Liver (tissue), 9 donors: ENCODE measurements around the gene GPRC5D. TPM values are rescaled to one million over a fixed set of nuclear protein-coding genes. Genes with fewer than 3 reads are reported as not detected.

Source experiments
- DNase-seq: peaks from one replicate; pipeline ENCODE4 v3.0.0-alpha.2; 2017; ENCODE audit warnings: low spot score
- H3K27ac ChIP-seq, 2 donors: one replicate each; pipeline ENCODE4 v1.7.0; 2013; ENCODE audit warnings: inconsistent platforms in 2 of 2, low read length in 2 of 2, control low read depth in 1 of 2, low read depth in 1 of 2, mild to moderate bottlenecking in 1 of 2
- H3K27me3 ChIP-seq, 4 donors: one replicate each; pipeline versions ENCODE4 v1.6.1 to v1.7.0; 2013; ENCODE audit warnings: low read length in 3 of 4, inconsistent platforms in 1 of 4, mild to moderate bottlenecking in 1 of 4, moderate library complexity in 1 of 4; ENCODE audit not compliant: control insufficient read depth in 4 of 4, insufficient read depth in 4 of 4
- H3K36me3 ChIP-seq, 4 donors: one replicate each; pipeline versions ENCODE4 v1.6.1 to v1.7.0; 2013; ENCODE audit warnings: low read length in 3 of 4, mild to moderate bottlenecking in 3 of 4, low read depth in 1 of 4, moderate library complexity in 1 of 4; ENCODE audit not compliant: control insufficient read depth in 4 of 4, insufficient read depth in 3 of 4
- H3K4me1 ChIP-seq, 4 donors: one replicate each; pipeline versions ENCODE4 v1.6.1 to v1.7.0; 2013; ENCODE audit warnings: low read length in 3 of 4, mild to moderate bottlenecking in 3 of 4, moderate library complexity in 1 of 4; ENCODE audit not compliant: control insufficient read depth in 4 of 4, insufficient read depth in 4 of 4
- H3K4me3 ChIP-seq, 3 donors: one replicate each; pipeline versions ENCODE4 v1.6.1 to v1.7.0; 2013; ENCODE audit warnings: low read length in 3 of 3, control low read depth in 1 of 3, low read depth in 1 of 3, mild to moderate bottlenecking in 1 of 3
- H3K9ac ChIP-seq, 2 donors: one replicate each; pipeline ENCODE4 v1.7.0; 2013; ENCODE audit warnings: low read length in 2 of 2, mild to moderate bottlenecking in 2 of 2, moderate library complexity in 2 of 2, control low read depth in 1 of 2, low read depth in 1 of 2
- H3K9me3 ChIP-seq, 4 donors: one replicate each; pipeline versions ENCODE4 v1.6.1 to v1.7.0; 2013; ENCODE audit warnings: low read length in 3 of 4; ENCODE audit not compliant: control insufficient read depth in 4 of 4
- ATF3 ChIP-seq: IDR thresholded peaks from 2 replicates; pipeline ENCODE4 v1.6.1; 2016; ENCODE audit warnings: antibody characterized with exemption
- CTCF ChIP-seq: fragments of 150-350 bp; IDR thresholded peaks from 2 replicates; pipeline ENCODE4 v1.5.1; 2017; ENCODE audit warnings: improper control_type of control experiment, low read depth, low read length; ENCODE audit not compliant: missing input control
- EGR1 ChIP-seq, 2 donors: IDR thresholded peaks; 2 replicates each; pipeline ENCODE4 v1.6.1; 2016 to 2018; ENCODE audit warnings: antibody characterized with exemption in 2 of 2, low read depth in 2 of 2
- FOXA1 ChIP-seq: IDR thresholded peaks from 2 replicates; pipeline ENCODE4 v1.6.1; 2016; ENCODE audit warnings: antibody characterized with exemption
- GABPA ChIP-seq, 2 donors: IDR thresholded peaks in 1 of 2; conservative IDR thresholded peaks in 1 of 2; 2 replicates each; pipeline ENCODE4 v1.6.1; 2016; ENCODE audit warnings: antibody characterized with exemption in 2 of 2, mild to moderate bottlenecking in 1 of 2, moderate library complexity in 1 of 2
- HNF4A ChIP-seq, 2 donors: conservative IDR thresholded peaks; 2 replicates each; pipeline ENCODE4 v1.6.1; 2016; ENCODE audit warnings: antibody characterized with exemption in 2 of 2, mild to moderate bottlenecking in 2 of 2
- HNF4G ChIP-seq: IDR thresholded peaks from 2 replicates; pipeline ENCODE4 v1.6.1; 2016; ENCODE audit warnings: antibody characterized with exemption
- JUND ChIP-seq, 2 donors: IDR thresholded peaks; 2 replicates each; pipeline ENCODE4 v1.6.1; 2016; ENCODE audit warnings: antibody characterized with exemption in 2 of 2
- NR2F2 ChIP-seq: IDR thresholded peaks from 2 replicates; pipeline ENCODE4 v1.6.1; 2016; ENCODE audit warnings: antibody characterized with exemption
- REST ChIP-seq: IDR thresholded peaks from 2 replicates; pipeline ENCODE4 v1.6.1; 2016; ENCODE audit warnings: antibody characterized with exemption, mild to moderate bottlenecking
- RXRA ChIP-seq, 2 donors: IDR thresholded peaks; 2 replicates each; pipeline ENCODE4 v1.6.1; 2017 to 2018; ENCODE audit warnings: antibody characterized with exemption in 2 of 2, mild to moderate bottlenecking in 1 of 2
- TAF1 ChIP-seq: conservative IDR thresholded peaks from 2 replicates; pipeline ENCODE4 v1.6.1; 2016; ENCODE audit warnings: antibody characterized with exemption, mild to moderate bottlenecking
- YY1 ChIP-seq: IDR thresholded peaks from 2 replicates; pipeline ENCODE4 v1.6.1; 2016; ENCODE audit warnings: antibody characterized with exemption, mild to moderate bottlenecking
- ZBTB33 ChIP-seq: IDR thresholded peaks from 2 replicates; pipeline ENCODE4 v1.6.1; 2016; ENCODE audit warnings: antibody characterized with exemption
- WGBS: extraction: QIAGEN DNeasy Blood & Tissue Kit; methylation state at CpG from one replicate; pipeline ENCODE4 v1.1.7; 2013; 5-methylcytosine and 5-hydroxymethylcytosine counted together
- polyA plus RNA-seq, 2 donors: library from polyadenylated mRNA; stranded (reverse) in 1 of 2; unstranded in 1 of 2; fragments of 200-250 nt in 1 of 2; fragments of >200 nt in 1 of 2; fragmentation: Nextera tagmentation in 1 of 2; extraction: Ambion mirVana in 1 of 2; gene quantifications; one replicate each; pipeline versions ENCODE4 v1.2.1 to v1.2.3, GENCODE V29; 2013 to 2015
- total RNA-seq, 2 donors: library from RNA; depleted of rRNA; stranded (reverse); fragments of >200 nt; gene quantifications; one replicate each; pipeline ENCODE4 v1.2.3, GENCODE V29; 2014
- donor health status: healthy.
- donor health status: healthy.
- donor health status: healthy.
- donor health status: healthy.
- donor health status: healthy.

The GPRC5D gene
- total and polyA plus RNA-seq, 4 donors, result 0.13 to 0.17 TPM; not detected in 2

- no peaks in the 10 kb centered on the region for H3K36me3 ChIP-seq
- no peaks in the 10 kb centered on the region for H3K9me3 ChIP-seq
- TF ChIP-seq REST (no peak), FOXA1 (no peak), CTCF (no peak), EGR1 (IDR thresholded peaks at IDR 0.05; ENCODE audit: low read depth in 2 of 2) (no peak)
- peaks cover 0 to 6% (median 0%) of the 10 kb centered on the region in 4 donors for H3K27me3 ChIP-seq
- no peak overlapping the region for H3K9ac ChIP-seq
- 74% methylated on average over 14 of the region's 14 CpGs for WGBS
- no peak overlapping the region for H3K4me3 ChIP-seq
- no peak for DNase-seq
- no peak overlapping the region for H3K27ac ChIP-seq
- no peaks in the 10 kb centered on the region for H3K4me1 ChIP-seq
These were observed 48.0 kb downstream of the GPRC5D start for GRCh38 chr12:12903642-12904609.

GRCh38 chr12:12902036-12902435 lies 49.9 kb downstream of the GPRC5D start:
- DNase-seq, result no peak
- H3K4me3 ChIP-seq, result no peak overlapping the region
- no peak overlapping the region for H3K9ac ChIP-seq
- H3K9me3 ChIP-seq, result no peaks in the 10 kb centered on the region
- H3K4me1 ChIP-seq, result no peaks in the 10 kb centered on the region
- H3K27me3 ChIP-seq, result peaks cover 0 to 11% (median 0%) of the 10 kb centered on the region in 4 donors
- H3K36me3 ChIP-seq, result no peaks in the 10 kb centered on the region
- H3K27ac ChIP-seq, result no peak overlapping the region
- TF ChIP-seq ZBTB33 (no peak), TAF1 (no peak), REST (no peak), NR2F2 (no peak), ATF3 (no peak), JUND (IDR thresholded peaks at IDR 0.05) (no peak), HNF4G (no peak), FOXA1 (no peak), GABPA (IDR thresholded peaks at IDR 0.05 in 1 of 2, conservative IDR thresholded peaks at IDR 0.05 in 1 of 2) (no peak), YY1 (no peak), EGR1 (IDR thresholded peaks at IDR 0.05; ENCODE audit: low read depth in 2 of 2) (no peak), HNF4A (conservative IDR thresholded peaks at IDR 0.05) (no peak), RXRA (IDR thresholded peaks at IDR 0.05) (no peak), CTCF (no peak)
